Measurements from ENCODE around the gene IQGAP2.
"Not testable (repeated sequence)": the region's sequence is repeated elsewhere in the genome, so short reads cannot be mapped to it uniquely, and the experiment has no call there.

The IQGAP2 gene

GRCh38 chr5:76518246-76518645 is 115.2 kb downstream of the IQGAP2 start:
- DNase-seq = not testable (repeated sequence)

DNA sequence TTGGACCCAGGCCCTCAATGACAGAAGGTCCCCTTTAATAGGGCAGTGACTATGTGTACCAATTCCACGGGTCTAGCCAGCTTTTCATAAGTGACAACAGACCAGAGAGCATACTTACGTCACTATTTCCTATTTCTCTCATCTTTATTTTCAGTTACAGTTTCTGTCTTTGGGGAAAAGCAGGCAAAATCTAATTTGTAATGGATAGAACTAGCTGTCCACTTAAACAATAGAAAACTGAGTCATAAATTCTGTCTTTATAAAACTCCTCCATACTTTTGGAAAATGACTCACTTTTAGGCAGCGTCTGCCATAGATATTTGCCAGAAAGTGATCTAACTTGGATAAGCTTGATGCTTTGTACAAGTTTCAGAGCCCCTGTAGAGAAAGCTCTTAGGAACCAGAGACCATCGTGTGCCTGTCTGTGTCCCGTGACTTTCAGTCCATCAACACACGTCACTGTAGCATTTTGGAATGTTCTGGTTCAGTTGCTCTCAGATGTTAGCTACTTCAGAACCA is 118.2 kb downstream of the IQGAP2 start:
- DNase-seq = no peak

DNA sequence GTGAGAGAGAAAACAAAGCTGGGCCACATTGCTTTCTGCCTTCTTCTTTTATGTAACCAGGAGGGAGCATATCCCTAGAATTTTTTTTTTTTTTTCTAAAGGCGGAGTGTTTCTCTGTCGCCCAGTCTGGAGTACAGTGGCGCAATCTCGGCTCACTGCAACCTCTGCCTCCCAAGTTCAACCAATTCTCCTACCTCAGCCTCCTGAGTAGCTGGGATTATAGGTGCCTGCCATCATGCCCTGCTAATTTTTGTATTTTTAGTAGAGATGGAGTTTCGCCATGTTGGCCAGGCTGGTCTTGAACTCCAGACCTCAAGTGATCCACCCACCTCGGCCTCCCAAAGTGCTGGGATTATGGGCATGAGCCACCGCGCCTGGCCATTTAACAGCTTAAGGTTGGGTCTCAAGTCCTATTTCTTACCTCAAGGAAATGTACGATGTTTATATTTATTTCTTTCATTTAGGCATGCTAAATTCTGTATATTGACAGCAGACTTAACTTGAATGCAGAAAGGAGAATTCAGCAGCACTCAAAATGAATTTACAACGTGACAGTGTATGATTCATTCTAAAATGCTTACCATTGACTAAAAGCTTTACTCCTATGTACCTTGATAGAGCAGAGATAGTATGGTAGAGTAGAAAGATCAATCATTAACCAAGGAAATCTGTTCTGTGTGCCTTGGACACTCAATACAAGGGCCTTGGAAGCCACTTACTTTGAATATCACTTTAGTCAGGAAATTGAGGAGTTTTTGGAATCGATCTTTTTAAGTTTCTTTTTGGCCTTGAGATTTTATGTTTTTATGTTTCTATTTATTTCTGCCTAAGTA is 119.2 kb downstream of the IQGAP2 start:
- DNase-seq = no peak

GRCh38 chr5:76524101-76524835 is 121.2 kb downstream of the IQGAP2 start:
- no peak for DNase-seq

- DNase-seq = no peak
Observed at GRCh38 chr5:76524868-76525267, 121.8 kb downstream of the IQGAP2 start.

GRCh38 chr5:76525956-76526355 is 122.9 kb downstream of the IQGAP2 start:
- DNase-seq = no peak

DNA sequence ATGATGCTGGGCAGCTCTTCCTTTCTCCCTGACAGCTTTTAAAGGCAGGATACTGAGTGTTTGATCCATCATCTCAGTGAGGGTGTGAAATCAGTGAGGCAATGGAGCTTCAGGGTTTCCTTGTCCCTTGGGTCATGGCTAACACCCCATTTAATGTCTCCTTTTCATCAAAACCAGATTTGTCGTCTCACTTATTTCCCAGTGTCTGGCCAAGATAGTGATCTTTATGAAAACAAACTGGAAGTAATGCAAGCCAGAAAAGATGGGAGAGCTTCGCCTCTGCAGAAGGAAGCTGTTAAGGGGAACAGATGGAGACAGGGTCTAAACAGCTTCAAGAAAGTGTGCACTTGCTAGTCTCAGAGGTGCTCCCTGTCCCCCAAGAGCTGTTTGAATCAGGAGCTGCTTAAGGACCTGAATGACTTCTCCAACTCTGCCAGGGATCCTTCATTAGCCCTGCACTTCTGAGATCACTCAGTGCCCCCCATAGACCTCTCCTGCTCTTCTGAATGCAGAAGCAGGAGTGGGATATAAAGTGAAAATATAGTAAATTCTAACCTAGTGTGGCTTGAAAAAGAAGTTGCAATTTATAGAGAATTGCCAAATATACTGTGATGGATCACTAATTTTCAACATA is 124.0 kb downstream of the IQGAP2 start:
- no peak for DNase-seq

DNA sequence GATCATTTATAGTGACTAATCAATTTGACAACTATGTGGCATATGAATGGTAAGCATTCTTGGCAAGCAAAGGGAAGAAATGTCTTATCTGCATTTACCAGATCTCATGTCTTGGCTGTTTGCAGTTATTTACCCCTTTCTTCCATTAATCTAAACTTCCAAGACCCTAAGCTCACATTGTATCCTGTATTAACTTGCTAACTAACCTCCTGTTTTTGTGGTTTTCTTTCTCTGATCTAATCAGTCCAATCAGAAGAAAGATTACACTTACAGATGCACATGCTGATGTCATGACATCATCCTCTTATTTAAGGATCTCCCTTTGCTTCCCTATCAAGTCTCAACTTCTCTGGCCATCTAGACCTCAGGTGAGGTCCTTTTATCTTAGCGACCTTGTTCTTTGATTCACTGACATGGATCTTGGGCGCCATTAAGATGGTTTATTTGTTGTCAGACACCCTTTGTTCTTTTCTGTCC is 124.6 kb downstream of the IQGAP2 start:
- DNase-seq = no peak

DNA sequence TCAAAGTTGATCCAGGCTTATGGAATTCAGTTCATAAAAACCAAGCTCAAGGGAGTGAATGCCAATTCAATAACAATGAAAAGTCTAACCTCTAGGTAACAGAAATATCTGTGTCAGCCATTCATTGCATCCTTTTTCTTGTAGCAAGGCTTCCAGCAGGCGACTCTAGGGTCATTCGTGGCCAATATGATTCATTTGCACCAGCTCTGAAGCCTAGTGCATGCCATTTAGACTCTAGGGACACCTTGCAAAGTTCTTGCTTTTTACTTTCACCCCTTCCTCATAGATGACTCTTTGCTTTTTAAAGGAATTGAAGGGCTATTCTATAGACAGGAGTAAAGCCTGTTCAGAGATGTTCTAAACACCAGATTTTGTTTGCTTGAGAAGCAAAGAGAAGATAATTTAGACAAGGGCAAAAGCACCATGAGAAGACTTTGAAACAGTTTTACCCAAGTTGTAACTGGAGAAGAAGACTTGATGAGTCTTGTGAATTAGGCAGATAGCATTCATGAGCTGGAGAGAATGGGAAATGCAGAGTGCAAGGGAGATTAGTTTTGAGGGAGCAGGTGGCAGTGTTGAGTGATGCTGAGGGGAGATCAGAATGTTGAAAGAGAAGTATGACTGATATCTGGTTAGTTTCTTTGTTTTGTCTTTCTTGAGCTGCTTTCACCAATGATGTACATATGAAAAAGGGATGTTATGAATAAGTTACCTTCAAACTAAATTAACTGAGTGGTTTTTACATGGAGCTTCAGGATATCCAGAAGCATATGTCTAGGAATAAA is 125.7 kb downstream of the IQGAP2 start:
- no peak for DNase-seq

DNA sequence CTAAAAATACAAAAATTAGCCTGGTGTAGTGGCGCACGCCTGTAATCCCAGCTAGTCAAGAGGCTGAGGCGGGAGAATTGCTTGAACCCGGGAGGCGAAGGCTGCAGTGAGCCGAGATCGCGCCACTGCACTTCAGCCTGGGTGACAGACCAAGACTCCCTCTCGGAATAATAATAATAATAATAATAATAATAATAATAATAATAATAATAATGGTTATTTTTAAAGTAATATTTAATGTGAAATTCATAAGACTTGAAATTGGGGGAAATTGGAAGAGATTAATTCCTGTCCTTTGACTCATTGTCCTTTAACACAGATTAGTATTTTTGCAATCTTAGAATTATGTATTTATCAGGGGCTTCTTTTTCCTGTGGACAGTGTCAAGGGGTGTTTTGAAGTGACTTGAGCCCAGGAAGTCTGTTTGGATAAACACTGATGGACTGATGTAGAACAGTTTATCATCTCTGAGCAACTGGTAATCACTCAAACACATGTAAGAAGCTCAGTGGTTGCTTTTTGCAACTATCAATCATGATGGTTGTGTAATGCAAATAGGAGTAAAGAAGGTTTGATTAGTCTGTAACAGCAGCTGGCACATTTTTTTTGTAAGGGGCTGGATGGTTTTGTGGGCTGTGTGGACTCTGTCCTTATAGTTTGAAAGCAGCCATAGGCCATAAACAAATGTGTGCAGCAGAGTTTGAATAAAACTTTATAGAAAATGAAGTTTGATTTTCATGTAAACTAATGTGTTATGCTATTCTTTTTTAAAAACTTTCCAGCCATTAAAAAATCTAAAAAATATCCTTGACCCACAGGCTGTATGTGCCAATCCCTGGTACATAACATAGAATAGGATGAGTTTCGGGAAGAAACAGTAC is 126.6 kb downstream of the IQGAP2 start:
- no peak for DNase-seq

DNA sequence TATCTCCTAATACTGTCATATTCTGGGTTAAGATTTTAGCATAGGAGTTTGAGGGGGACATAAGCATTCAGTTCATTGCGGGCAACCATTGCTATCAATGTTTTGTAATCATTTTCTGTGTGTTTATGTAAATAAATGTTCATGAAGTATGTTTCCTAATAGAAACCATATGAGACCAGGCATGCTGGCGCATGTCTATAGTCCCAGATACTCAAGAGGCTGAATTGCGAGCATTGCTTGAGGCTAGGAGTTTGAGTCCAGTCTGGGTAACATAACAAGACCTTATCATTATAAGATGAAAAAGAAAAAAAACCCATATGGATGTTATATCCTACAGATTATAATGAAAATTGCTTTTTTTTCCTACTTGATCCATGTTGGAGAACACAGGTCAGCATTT is 129.0 kb downstream of the IQGAP2 start:
- DNase-seq = no peak

DNA sequence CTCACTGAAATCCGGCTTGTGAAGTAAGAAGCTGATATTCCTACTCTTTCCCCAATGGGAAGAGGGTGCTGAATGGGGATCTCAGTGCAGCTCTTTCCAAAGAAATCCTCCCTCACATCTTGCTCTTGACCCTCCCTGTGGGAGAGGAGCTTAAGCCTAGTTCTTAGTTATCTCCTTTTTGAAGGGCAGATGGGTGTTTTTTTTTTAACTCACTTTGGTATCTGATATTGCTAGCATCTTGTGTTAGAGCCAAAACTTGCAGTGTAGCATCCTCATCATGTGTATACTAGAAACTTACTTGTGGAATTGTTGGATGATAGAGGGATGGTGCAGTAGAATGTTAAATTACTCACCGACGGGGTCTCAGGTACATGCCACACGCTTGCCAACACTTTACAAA is 129.9 kb downstream of the IQGAP2 start:
- DNase-seq = no peak

DNA sequence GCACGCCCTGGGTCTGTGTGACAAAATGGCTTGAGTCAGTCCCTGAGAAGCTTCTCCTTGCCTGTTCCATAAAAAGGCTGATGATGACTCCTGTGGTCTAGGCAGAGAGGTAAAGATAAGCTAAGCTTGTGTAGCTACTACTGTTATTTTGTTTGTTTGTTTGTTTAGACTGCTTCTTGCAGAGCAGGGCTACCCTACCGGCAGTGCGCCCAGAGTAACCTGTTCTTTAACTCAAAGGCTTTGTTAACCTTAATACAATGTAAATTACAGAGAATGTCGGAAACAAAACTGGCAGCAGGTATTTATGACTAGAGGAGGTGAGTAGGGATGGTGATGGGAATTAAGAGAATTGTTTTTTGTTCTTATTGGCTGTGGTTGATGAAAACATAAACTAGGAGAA is 132.5 kb downstream of the IQGAP2 start:
- DNase-seq = no peak

- DNase-seq = no peak
Observed at GRCh38 chr5:76537073-76537543, 134.0 kb downstream of the IQGAP2 start.

DNA sequence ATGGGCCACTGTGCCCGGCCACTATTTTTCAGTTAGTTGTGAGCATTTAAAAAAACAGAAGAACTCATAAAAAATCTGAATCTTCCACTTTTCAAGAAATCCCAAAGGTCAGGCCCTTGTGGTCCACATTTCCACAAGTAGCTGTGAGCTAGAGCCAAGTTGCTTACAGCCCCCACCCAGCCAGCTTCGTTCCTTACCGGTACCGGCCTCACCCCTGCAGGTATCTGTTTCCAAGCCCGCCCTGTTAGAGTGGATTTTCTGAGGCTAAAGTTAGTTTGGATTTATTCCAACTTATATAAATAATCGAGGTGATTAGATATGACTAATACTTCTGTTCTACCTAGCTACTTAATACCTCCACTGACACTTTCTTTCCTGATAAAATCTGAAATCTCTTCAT is 139.2 kb downstream of the IQGAP2 start:
- DNase-seq = no peak

DNA sequence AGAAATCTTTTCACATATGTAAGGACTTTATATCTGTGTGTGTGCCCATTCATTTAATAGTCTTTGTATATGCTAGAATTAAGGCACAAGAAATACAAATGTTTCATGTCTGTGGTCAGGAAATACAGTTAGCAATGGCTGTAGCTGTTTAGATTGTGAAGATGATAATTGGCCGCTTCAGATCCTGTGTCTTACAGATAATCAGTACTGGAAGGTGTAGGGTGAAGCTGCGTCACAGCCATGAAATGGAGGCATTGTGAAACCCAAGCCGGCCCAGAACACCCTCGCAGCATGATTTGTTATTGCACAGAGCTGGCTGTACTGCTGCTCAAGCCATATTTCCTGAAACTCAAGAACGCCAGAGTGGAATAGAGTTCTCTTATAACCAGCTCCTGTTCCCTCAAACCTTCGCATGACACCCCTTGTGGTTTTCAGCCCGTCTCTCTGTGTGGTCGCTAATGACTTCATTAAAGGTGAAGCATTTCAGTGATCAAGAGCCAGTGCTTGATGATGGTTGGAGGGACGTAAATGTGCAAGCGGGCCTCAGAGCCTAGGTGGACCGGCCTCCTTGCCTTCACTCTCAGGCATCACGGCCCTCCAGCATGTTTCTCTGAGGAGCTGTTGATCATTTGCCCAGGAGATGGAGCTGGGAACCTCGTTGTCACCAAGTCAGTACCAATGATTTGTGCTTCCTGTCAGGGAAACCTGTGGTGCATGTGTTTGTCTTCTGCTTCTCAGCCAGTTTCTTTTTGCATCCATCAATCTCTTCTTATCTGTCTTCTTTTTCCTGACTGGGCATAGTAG is 140.0 kb downstream of the IQGAP2 start:
- no peak for DNase-seq

DNA sequence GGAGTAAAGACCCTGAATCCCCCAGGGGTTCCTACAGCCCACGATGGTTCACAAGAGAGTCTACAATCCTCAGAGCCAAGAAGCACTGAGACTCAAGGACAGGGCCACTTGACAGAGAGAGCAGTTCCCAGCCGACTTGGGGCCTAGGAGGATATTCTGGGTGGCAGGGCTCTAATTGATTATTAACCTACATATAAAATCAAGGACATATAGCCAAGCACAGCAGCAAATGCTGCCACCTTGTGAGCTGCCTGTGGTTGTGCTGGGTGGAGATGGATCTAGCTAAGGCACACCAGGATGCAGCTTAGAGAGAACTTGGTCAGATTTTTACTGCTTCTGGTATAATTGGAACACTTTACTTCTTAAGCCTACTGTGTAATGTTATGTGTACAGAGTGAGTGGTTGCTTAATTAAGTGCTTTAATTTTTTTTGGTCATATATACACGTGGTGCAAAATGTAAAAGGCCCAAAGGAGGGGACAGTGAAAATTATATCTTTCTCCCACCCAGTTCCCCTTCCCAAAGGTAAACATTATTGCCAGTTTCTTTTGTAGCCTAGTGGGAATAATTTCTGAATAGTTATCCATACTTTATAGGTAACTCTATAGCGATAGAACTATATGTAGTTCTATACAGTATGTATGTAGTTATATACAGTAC is 141.3 kb downstream of the IQGAP2 start:
- no peak for DNase-seq

DNA sequence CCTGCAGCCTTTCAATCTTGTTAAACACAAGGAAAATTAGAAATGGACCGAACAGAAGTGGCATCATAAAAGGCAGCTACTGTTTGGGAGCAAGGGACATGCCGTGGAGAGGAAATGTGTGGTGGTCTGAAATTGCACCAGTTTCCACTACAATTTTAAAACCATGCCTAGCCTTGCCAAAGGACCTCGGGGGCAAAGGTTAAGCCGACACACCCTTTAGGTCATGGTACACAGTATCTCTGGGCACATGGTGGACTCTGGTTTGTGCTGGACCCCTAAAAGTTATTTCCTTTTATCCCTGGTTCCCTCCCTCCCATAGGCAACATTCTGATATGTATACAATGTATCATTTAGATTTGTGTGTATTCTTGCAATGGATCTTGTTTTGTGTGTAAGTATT is 142.1 kb downstream of the IQGAP2 start:
- no peak for DNase-seq

DNA sequence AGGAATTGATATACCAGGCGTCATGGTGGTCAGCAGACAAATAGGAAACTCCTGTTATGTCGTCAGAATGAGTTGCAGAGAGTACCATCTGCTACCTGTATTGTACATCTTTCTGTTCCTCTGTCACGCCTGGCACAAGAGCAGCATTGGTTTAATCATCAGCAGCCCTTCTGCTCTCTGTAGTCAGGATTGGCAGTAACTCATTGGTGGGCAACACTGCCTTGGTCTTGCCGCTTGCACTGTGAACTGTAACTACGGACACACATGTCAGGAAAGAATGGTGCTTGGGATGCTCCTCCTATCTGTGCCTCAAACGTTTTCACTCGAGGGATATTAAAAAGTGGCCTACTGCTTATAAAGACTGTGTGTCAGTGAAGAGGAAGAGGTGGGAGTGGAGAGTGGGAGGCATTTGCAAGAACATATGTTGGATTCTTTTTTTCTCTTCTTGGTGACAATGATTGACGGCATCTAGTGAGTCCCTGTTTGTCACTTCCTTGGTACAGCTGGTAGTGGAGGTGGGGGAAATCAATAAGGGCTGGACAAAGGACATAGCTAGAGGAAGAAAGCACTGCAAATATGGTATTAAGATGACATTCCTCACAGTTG is 143.5 kb downstream of the IQGAP2 start:
- DNase-seq = no peak
